ENCODE data around the gene BMPR1A. TPM values are rescaled to one million over a fixed set of nuclear protein-coding genes. Genes with fewer than 3 reads are reported as not detected.

The BMPR1A gene
- total RNA-seq, 2 experiments from 2014 or later, result 8.0 to 9.8 TPM

DNA sequence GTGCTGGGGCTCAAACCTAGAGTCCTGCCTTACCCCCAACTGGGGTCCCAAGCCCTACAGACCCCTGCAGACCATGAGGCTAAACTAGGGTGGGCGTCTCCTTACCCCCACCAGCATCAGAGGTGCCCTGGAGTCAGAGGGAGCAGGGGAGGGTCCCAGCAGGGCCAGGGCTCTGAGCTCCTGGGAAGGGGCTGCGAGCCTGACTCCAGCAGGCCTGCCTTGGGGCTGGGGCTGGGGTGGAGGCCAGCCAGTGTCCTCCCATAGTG is 203.3 kb downstream of the BMPR1A start:
- no peak overlapping the region for H3K27ac Mint-ChIP-seq
- ChIA-PET CTCF (interaction anchor here (1.3 kb wide), 1 partner anchor 19 kb away, joined by 4 read pairs; no protein-coding TSS in a partner anchor), POLR2A (no interaction called here)
- no peaks in the 10 kb centered on the region for H3K4me1 Mint-ChIP-seq (ENCODE audit: low read depth)
- H3K27me3 Mint-ChIP-seq (ENCODE audit: low read depth), result no peaks in the 10 kb centered on the region
- no peak overlapping the region for H3K4me3 Mint-ChIP-seq
- DNase-seq, result no peak
- H3K9me3 Mint-ChIP-seq (ENCODE audit: insufficient read depth), result no peaks in the 10 kb centered on the region
- no peaks in the 10 kb centered on the region for H3K36me3 Mint-ChIP-seq (ENCODE audit: low read depth)
- ATAC-seq, result no peak

DNA sequence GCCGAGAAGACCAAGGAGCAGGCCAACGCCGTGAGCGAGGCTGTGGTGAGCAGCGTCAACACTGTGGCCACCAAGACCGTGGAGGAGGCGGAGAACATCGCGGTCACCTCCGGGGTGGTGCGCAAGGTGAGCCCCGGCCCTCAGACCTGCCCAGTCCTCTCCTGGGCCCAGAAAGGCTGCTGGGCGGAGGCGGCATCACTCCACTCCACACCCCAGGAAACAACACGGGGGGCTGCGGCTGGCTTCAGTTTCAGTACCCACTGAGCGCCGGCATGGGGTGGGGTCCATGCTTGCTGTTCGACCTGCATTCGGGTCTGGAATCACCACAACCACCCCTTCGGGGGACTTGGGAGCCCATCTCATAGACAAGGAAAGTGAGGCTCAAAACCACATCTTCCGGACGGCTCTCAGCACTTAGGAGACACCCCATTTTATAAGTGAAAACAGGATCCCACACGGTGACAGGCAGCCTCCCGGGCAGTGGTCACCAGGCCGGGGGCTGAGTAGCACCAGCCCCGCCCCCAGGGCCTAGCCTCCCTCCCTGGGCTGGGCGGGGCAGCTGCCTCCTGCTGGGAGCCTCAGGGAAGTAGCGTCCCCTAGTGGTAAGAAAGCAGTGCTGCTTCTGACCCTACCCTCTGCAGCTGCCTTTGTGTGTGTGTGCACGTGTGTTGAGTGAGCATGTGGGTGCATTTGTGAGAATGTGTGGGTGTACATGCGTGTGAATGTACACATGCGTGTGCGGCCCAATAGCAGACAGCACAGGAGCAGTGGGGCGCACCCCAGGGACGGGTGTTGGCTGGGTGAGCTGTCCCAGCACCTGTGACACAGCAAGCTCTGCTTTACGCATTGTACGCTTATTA is 203.8 kb downstream of the BMPR1A start:
- peak overlapping the region; percentile 49 for H3K27ac Mint-ChIP-seq
- H3K27me3 Mint-ChIP-seq (ENCODE audit: low read depth), result no peaks in the 10 kb centered on the region
- CTCF ChIA-PET, result interaction anchor here (1.1 to 1.3 kb wide), 4 partner anchors 9 to 25 kb away, joined by 3 to 4 read pairs (median 4); no protein-coding TSS in a partner anchor
- H3K4me3 Mint-ChIP-seq, result no peak overlapping the region
- peak; percentile 37 for DNase-seq
- peak; percentile 65 for ATAC-seq
- no peaks in the 10 kb centered on the region for H3K9me3 Mint-ChIP-seq (ENCODE audit: insufficient read depth)
- no peaks in the 10 kb centered on the region for H3K4me1 Mint-ChIP-seq (ENCODE audit: low read depth)
- no peaks in the 10 kb centered on the region for H3K36me3 Mint-ChIP-seq (ENCODE audit: low read depth)
- POLR2A ChIA-PET, result no interaction called here

DNA sequence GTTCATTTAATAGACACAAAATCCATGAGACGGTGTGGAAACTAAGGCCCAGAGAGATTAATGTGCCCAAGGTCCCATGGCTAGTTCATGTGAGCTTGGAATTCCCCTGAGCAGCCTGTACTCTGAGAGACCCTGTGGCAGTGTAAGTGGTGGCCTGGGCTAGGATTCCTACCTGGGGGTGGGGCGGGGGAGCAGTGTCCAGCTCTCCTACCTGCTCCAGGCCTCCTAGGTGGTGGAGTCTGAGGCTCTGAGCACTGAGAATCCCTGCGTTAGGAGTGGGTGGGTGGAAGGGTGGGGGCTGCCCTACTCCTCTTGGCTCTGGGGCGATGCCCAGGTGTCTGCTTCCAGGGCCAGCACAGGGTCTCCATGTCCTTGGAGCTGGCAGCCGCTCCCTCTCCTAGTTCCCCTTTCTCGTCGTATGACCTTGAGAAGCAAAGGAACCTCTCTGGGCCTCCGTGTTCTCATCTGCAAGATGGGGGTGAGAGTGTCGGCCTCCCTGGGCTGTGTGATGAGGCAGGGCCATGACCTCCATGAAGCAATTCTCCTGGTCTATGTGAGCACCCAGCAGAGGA is 204.5 kb downstream of the BMPR1A start:
- Mint-ChIP-seq H3K36me3 (ENCODE audit: low read depth) (no peaks in the 10 kb centered on the region), H3K4me3 (no peak overlapping the region), H3K27ac (no peak overlapping the region), H3K4me1 (ENCODE audit: low read depth) (peaks cover 2% of the 10 kb centered on the region), H3K27me3 (ENCODE audit: low read depth) (no peaks in the 10 kb centered on the region), H3K9me3 (ENCODE audit: insufficient read depth) (no peaks in the 10 kb centered on the region)
- ATAC-seq (no peak), DNase-seq (no peak)
- CTCF ChIA-PET, result interaction anchor here (1.1 to 1.3 kb wide), 4 partner anchors 9 to 26 kb away, joined by 3 to 4 read pairs (median 4); no protein-coding TSS in a partner anchor
- POLR2A ChIA-PET, result no interaction called here

DNA sequence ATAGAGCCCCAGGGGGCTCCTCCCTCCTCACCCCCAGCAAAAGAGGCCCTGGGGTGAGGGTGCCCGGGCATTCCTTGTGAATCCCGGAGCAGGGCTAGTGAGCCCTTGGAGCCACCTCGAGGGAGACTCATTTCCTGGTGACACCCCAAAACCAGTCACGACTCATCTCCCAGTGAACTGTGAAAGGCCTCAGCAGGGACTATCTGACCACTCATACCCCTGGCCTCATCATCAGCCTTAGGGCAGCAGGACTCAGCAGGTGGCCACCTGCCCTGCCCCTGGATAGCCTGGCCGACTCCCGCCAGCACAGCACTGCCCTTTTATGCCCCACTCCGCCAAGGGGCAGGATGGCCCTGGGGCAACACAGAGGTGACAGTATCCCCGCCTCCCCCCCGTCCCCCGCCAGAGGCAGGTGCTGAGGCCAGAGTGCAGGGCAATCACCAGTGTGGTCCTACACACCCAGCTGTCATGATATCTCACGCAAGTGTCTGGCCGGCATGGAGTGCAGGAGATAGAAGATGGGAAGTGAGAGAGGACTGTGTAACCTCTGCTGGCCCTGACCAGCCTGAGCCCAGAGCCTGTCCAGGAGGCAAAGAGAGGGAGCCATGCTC is 205.2 kb downstream of the BMPR1A start:
- H3K4me3 Mint-ChIP-seq, result no peak overlapping the region
- ATAC-seq (no peak), DNase-seq (no peak)
- peaks cover 9% of the 10 kb centered on the region for H3K4me1 Mint-ChIP-seq (ENCODE audit: low read depth)
- ChIA-PET POLR2A (no interaction called here), CTCF (interaction anchor here (1.0 kb wide), 1 partner anchor 23 kb away, joined by 6 read pairs; no protein-coding TSS in a partner anchor)
- no peaks in the 10 kb centered on the region for H3K36me3 Mint-ChIP-seq (ENCODE audit: low read depth)
- H3K27me3 Mint-ChIP-seq (ENCODE audit: low read depth), result no peaks in the 10 kb centered on the region
- H3K27ac Mint-ChIP-seq, result no peak overlapping the region
- no peaks in the 10 kb centered on the region for H3K9me3 Mint-ChIP-seq (ENCODE audit: insufficient read depth)

DNA sequence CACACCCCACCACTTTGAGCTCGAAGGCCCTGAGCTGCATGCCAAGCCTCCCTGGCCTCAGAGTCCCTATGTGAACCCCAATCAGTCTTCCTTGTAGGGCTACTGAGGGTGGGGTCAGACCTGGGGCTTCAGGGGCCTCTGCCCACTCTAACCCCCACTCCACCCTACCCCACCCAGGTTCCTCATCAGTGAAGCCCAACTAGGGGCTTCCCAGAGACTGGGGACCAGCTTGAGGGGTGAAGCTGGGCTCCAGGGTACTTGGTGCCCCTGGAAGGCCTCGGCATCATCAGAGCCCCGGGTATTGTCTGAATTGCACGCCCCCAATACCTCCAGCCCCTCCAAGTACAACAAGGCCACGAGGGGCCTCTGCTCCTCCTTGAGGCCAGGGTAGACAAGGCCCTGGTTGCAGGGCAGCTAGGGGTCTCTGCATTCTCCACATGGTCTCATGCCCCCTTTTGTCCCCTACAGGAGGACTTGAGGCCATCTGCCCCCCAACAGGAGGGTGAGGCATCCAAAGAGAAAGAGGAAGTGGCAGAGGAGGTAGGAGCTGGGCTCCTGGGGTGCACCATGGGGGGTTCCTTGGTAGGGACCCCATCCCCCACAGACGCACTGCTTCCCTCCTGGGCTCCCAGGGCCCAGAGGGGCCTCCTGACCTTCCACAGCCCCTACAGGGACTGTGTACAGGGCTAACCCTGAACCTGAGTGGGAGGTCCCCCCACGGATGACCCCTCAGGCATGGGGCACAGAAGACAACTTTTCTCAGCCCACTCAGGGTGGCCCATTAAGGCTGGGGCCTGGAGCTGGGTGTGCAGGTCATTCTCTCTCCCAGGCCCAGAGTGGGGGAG is 205.9 kb downstream of the BMPR1A start:
- Mint-ChIP-seq H3K36me3 (ENCODE audit: low read depth) (no peaks in the 10 kb centered on the region), H3K4me1 (ENCODE audit: low read depth) (peaks cover 11% of the 10 kb centered on the region), H3K27ac (no peak overlapping the region), H3K27me3 (ENCODE audit: low read depth) (no peaks in the 10 kb centered on the region), H3K9me3 (ENCODE audit: insufficient read depth) (no peaks in the 10 kb centered on the region), H3K4me3 (no peak overlapping the region)
- ATAC-seq, result no peak
- CTCF ChIA-PET, result interaction anchor here (1.0 kb wide), 1 partner anchor 24 kb away, joined by 6 read pairs; no protein-coding TSS in a partner anchor
- no peak for DNase-seq
- POLR2A ChIA-PET, result no interaction called here

DNA sequence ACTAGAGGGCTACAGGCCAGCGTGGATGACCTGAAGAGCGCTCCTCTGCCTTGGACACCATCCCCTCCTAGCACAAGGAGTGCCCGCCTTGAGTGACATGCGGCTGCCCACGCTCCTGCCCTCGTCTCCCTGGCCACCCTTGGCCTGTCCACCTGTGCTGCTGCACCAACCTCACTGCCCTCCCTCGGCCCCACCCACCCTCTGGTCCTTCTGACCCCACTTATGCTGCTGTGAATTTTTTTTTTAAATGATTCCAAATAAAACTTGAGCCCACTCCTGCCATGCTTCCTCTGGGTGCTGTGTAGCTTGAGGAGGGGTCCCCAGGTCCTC is 206.5 kb downstream of the BMPR1A start:
- Mint-ChIP-seq H3K4me3 (no peak overlapping the region), H3K36me3 (ENCODE audit: low read depth) (no peaks in the 10 kb centered on the region), H3K27ac (no peak overlapping the region), H3K9me3 (ENCODE audit: insufficient read depth) (no peaks in the 10 kb centered on the region), H3K27me3 (ENCODE audit: low read depth) (peaks cover 2% of the 10 kb centered on the region), H3K4me1 (ENCODE audit: low read depth) (peaks cover 11% of the 10 kb centered on the region)
- CTCF ChIA-PET, result no interaction called here
- no peak for DNase-seq
- ATAC-seq, result no peak
- POLR2A ChIA-PET, result no interaction called here

DNA sequence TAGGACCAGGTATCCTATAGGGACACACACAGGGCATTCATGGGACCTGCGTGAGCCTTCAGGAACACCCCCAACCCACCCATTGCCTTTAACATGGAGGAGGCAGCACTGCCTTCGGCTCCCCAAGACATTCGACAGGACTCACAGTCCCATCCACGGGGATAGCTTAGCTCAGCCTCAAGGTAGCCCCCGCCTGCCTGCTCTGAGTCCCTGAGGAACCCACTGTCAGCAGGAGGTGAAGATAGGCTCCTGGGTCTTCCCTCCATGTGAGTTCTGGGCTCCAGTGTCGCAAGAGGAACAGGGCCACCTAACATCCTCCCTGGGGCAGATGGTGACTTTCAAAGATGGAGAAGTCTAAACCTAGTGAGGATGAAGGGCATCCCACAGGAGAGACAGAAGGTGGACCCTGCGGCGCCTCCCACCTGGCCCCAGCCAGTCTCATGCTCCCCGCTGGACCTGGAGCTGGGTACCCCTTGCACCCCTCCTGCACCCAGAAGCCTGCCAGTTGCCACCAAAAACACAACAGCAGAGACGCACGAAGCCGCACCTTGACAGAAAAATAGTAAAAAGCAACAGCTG is 207.0 kb downstream of the BMPR1A start:
- H3K27me3 Mint-ChIP-seq (ENCODE audit: low read depth), result peaks cover 3% of the 10 kb centered on the region
- no peaks in the 10 kb centered on the region for H3K9me3 Mint-ChIP-seq (ENCODE audit: insufficient read depth)
- H3K36me3 Mint-ChIP-seq (ENCODE audit: low read depth), result no peaks in the 10 kb centered on the region
- ATAC-seq, result no peak
- peaks cover 11% of the 10 kb centered on the region for H3K4me1 Mint-ChIP-seq (ENCODE audit: low read depth)
- CTCF ChIA-PET, result interaction anchor here (0.6 kb wide), 1 partner anchor 24 kb away, joined by 3 read pairs; no protein-coding TSS in a partner anchor
- POLR2A ChIA-PET, result no interaction called here
- no peak for DNase-seq
- H3K4me3 Mint-ChIP-seq, result no peak overlapping the region
- no peak overlapping the region for H3K27ac Mint-ChIP-seq

DNA sequence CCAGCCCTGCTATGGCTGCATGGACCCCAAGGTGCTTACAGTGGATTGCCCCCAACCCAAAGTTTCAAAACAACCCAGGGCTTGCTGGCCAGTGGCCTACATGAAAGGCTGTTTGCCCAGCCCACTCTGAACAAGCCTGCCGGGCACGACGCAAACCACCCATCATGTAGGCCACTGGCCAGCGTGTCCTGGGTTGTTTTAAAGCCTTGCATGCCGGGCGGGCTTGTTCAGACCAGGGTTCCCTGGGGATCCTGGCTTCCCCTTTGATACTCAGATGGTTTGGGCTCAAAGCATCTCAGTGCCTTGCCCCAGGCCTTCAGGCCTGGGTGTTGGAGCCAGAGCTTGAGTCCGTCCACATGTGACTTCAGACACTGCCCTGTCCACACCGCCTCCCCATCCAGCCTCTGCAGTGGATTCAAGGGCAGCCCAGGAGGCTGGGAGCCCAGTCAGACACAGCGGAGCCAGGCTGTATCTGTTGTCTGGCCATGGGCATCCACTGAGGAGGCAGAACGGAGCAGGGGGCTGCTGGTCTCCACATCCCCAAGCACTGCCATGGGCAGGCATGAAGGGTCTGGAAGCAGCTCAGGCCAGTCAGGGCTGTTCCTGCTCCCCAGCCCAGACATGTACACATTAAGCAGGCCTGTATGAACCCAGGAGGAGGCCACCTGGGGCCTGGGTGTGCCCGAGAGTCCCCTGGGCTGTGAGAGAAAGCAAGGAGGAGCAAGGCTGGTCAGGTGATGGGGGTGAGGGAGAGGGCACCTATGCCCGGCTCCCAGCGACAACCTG is 207.8 kb downstream of the BMPR1A start:
- ATAC-seq, result no peak
- Mint-ChIP-seq H3K27me3 (ENCODE audit: low read depth) (peaks cover 9% of the 10 kb centered on the region), H3K36me3 (ENCODE audit: low read depth) (no peaks in the 10 kb centered on the region), H3K4me3 (no peak overlapping the region), H3K27ac (no peak overlapping the region), H3K9me3 (ENCODE audit: insufficient read depth) (no peaks in the 10 kb centered on the region), H3K4me1 (ENCODE audit: low read depth) (peaks cover 11% of the 10 kb centered on the region)
- POLR2A ChIA-PET, result no interaction called here
- CTCF ChIA-PET, result no interaction called here
- DNase-seq, result no peak

DNA sequence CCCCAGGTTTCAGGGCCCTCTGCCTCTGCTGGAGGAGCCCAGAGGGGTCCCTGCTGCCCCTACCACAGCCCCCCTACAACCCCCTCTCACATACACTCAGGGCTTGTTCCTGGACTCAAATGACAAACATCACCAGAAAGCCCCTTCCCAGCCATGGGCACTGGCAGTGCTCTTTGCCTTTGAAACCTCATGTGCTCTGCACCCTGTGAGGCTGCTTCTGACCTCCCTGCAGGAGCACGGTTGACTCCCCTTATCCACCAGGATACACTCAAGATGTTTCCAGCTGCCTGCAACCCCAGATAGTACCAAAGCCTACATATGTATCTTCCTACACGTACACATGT is 208.4 kb downstream of the BMPR1A start:
- Mint-ChIP-seq H3K36me3 (ENCODE audit: low read depth) (no peaks in the 10 kb centered on the region), H3K4me3 (no peak overlapping the region), H3K27me3 (ENCODE audit: low read depth) (peaks cover 10% of the 10 kb centered on the region), H3K27ac (no peak overlapping the region), H3K4me1 (ENCODE audit: low read depth) (peaks cover 11% of the 10 kb centered on the region), H3K9me3 (ENCODE audit: insufficient read depth) (no peaks in the 10 kb centered on the region)
- ATAC-seq, result no peak
- ChIA-PET CTCF (no interaction called here), POLR2A (no interaction called here)
- DNase-seq, result no peak

DNA sequence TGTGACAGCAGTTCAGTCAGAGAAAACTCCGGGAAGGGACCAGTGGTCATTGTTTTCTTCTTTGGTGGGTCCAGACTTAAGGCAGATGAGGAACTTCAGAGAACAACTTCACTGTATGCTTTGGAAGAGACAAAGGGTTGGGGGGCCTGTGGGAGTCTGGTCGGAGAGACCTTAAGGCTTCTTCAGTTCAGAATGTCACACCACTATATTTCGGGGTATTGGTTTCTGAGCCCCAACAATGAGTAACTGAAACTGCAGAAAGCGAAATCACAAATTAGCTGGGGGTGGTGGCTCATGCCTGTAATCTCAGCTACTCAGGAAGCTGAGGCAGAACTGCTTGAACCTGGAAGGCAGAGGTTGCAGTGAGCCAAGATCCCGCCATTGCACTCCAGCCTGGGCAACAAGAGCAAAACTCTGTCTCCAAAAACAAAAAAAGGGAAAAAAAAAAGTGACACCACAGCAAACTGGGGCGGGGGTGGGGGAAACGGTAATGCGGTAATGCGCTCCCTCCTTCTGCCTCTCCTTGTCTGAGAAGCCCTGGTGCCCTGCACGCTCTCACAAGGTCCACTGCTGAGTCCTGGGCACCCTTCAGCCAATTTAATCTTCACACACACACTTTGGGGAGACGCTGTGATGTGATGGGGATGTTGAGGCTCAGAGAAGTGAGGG is 209.7 kb downstream of the BMPR1A start:
- Mint-ChIP-seq H3K36me3 (ENCODE audit: low read depth) (no peaks in the 10 kb centered on the region), H3K27ac (no peak overlapping the region), H3K27me3 (ENCODE audit: low read depth) (peaks cover 14% of the 10 kb centered on the region), H3K4me3 (no peak overlapping the region), H3K9me3 (ENCODE audit: insufficient read depth) (no peaks in the 10 kb centered on the region), H3K4me1 (ENCODE audit: low read depth) (peaks cover 18% of the 10 kb centered on the region)
- ChIA-PET CTCF (interaction anchor here (0.7 to 3.5 kb wide), 8 partner anchors 9 to 127 kb away, joined by 3 to 13 read pairs (median 6); partner anchors contain the start of gene MMRN2), POLR2A (interaction anchor here (1.1 kb wide), 1 partner anchor 27 kb away, joined by 3 read pairs; no protein-coding TSS in a partner anchor)
- ATAC-seq (no peak), DNase-seq (no peak)
